Tibial artery (tissue), 4 donors: ENCODE results near the gene TPM4.

Experiments
- DNase-seq, 2 donors: peaks; one replicate each; pipeline ENCODE4 v3.0.0-alpha.2; 2019
- H3K27ac ChIP-seq, 2 donors: fragments of 200-600 bp; sonication (generic) in 1 of 2; 1 replicate in 1 of 2; 2 replicates in 1 of 2; pipeline ENCODE4 v1.5.1; 2018 to 2019; ENCODE audit warnings: mild to moderate bottlenecking in 1 of 2
- H3K27me3 ChIP-seq, 2 donors: fragments of 200-600 bp; sonication (generic) in 1 of 2; one replicate each; pipeline versions ENCODE4 v1.5.1 to v1.6.0; 2016 to 2019
- H3K36me3 ChIP-seq, 3 donors: fragments of 200-600 bp; sonication (generic) in 2 of 3; one replicate each; pipeline ENCODE4 v1.5.1; 2016 to 2019; ENCODE audit warnings: mild to moderate bottlenecking in 2 of 3
- H3K4me1 ChIP-seq, 4 donors: fragments of 200-600 bp; sonication (generic) in 2 of 4; 1 replicate in 3 of 4; 2 replicates in 1 of 4; pipeline ENCODE4 v1.5.1; 2016 to 2019
- H3K4me3 ChIP-seq, 2 donors: fragments of 200-600 bp; sonication (generic) in 1 of 2; 1 replicate in 1 of 2; 2 replicates in 1 of 2; pipeline ENCODE4 v1.5.1; 2018 to 2019; ENCODE audit warnings: mild to moderate bottlenecking in 2 of 2
- H3K9me3 ChIP-seq, 3 donors: fragments of 200-600 bp; sonication (generic) in 1 of 3; one replicate each; pipeline ENCODE4 v1.5.1; 2016 to 2019
- CTCF ChIP-seq, 2 experiments: fragments of 200-600 bp in 1 of 2; fragments of 450-650 bp in 1 of 2; IDR thresholded peaks; one replicate each; pipeline ENCODE4 v1.5.1; 2017 to 2019; ENCODE audit warnings: antibody characterized with exemption in 2 of 2, mild to moderate bottlenecking in 1 of 2, moderate library complexity in 1 of 2
- intact Hi-C: fragments of 100-400 bp; cut with DNase I; formaldehyde crosslinking; loops from one replicate; pipeline ENCODE4 v1.15.0; 2023; ENCODE audit warnings: low total_unique reads

TPM4 gene

GRCh38 chr19:16134510-16134909 lies 58.2 kb downstream of the TPM4 start:
- TF ChIP-seq CTCF (IDR thresholded peaks at IDR 0.05), result no peak
- H3K36me3 ChIP-seq, result peaks cover 35 to 51% (median 45%) of the 10 kb centered on the region in 3 donors
- intact Hi-C loops, result no loop called here
- no peaks in the 10 kb centered on the region for H3K4me1 ChIP-seq
- no peak overlapping the region for H3K4me3 ChIP-seq
- no peak for DNase-seq
- no peak overlapping the region for H3K27ac ChIP-seq
- H3K9me3 ChIP-seq, result no peaks in the 10 kb centered on the region
- H3K27me3 ChIP-seq, result no peaks in the 10 kb centered on the region

DNA sequence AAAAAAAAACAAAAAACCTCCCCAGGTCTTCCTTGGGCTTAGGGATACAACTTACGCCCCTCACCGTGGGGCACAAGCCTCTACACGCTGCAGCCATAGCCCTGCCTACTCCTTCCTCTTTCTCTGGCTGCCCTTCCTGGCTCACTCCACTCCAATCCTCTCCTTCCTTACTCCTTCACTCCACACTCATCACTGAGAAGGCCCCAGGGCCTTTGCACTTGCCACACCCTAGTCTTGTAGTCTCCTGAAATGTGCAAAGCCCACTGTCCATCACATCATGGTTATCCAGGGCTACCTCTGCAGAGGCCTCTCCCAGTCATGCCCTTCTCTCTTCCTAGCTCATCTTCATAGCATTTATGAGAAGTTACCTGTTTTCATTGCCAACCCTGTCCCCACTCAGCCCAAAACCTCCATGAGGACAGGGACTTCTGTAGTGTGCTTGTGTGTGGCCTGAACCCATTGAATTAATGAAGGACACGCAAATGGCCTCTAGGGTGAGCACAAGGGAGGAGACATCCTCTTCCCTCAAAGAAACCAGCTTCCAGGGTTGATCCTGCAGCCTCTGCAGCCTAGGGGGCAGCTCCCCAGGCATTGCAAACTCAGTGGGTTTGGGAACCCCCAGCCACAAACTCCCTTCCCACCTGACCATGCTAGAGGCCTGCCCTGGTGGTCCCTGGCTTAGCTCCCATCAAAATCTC lies 59.3 kb downstream of the TPM4 start:
- Histone ChIP-seq H3K4me1 (no peaks in the 10 kb centered on the region), H3K4me3 (no peak overlapping the region)

GRCh38 chr19:16136185-16136999 lies 60.1 kb downstream of the TPM4 start:
- Histone ChIP-seq H3K27ac (no peak overlapping the region), H3K9me3 (no peaks in the 10 kb centered on the region), H3K4me1 (no peaks in the 10 kb centered on the region), H3K4me3 (no peak overlapping the region), H3K27me3 (no peaks in the 10 kb centered on the region), H3K36me3 (peaks cover 23 to 33% (median 26%) of the 10 kb centered on the region in 3 donors)
- TF ChIP-seq CTCF (IDR thresholded peaks at IDR 0.05), result no peak
- no peak for DNase-seq
- intact Hi-C loops, result no loop called here

More for the DNA sequence above, 59.3 kb downstream of the TPM4 start:
- H3K9me3 ChIP-seq, result no peaks in the 10 kb centered on the region
- no peak for DNase-seq
- H3K27ac ChIP-seq, result no peak overlapping the region
- no peak for TF ChIP-seq CTCF (IDR thresholded peaks at IDR 0.05)
- H3K36me3 ChIP-seq, result peaks cover 30 to 40% (median 34%) of the 10 kb centered on the region in 3 donors
- intact Hi-C loops, result no loop called here
- no peaks in the 10 kb centered on the region for H3K27me3 ChIP-seq

- Histone ChIP-seq H3K36me3 (no peaks in the 10 kb centered on the region), H3K27ac (no peak overlapping the region), H3K9me3 (no peaks in the 10 kb centered on the region), H3K27me3 (peaks cover 0 to 12% of the 10 kb centered on the region in 2 donors), H3K4me1 (no peaks in the 10 kb centered on the region), H3K4me3 (no peak overlapping the region)
- no peak for TF ChIP-seq CTCF (IDR thresholded peaks at IDR 0.05)
- DNase-seq, result no peak
- intact Hi-C loops, result no loop called here
Observed at GRCh38 chr19:16139752-16140151, 63.5 kb downstream of the TPM4 start.

DNA sequence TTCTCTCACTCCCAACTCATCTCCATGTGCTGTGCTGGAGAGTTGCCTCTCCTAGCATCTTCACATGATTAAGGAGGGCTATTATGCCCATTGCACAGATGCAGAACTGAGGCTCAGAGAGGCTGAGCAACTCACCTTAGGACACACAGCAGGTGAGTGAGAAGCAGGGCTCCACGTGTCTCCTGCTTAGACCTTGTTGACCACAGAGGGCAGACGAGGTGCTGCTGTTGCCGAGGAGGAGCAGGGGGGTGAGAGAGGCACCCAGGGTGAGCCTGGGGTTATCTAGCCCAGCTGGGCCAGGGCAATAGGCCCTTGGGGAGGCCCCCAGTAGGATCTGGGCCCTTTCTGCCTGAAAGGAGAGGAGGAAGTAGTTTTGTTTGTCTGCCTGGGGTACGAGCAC lies 64.7 kb downstream of the TPM4 start:
- Histone ChIP-seq H3K4me1 (no peaks in the 10 kb centered on the region), H3K27ac (no peak overlapping the region), H3K27me3 (peaks cover 0 to 15% of the 10 kb centered on the region in 2 donors), H3K9me3 (no peaks in the 10 kb centered on the region), H3K4me3 (no peak overlapping the region), H3K36me3 (no peaks in the 10 kb centered on the region)
- intact Hi-C loops, result no loop called here
- DNase-seq, result no peak
- TF ChIP-seq CTCF (IDR thresholded peaks at IDR 0.05), result no peak
